Measurements from ENCODE around the gene CYB561. TPM values are rescaled to one million over a fixed set of nuclear protein-coding genes. Genes with fewer than 3 reads are reported as not detected.

Gene CYB561
- total and polyA plus RNA-seq, 10 of the 15 experiments (the other 5 are each of a cell fraction or from before 2014, with no cell fraction given), result 0.52 to 6.9 (median 2.5) TPM

GRCh38 chr17:63431618-63431938 lies 14.5 kb downstream of the CYB561 start:
- SMC1A ChIA-PET (ENCODE audit: uncharacterized antibody, unreplicated experiment), result interaction anchor here (1.2 kb wide), 1 partner anchor 13 kb away, joined by 3 read pairs; no protein-coding TSS in a partner anchor
- RAD21 ChIA-PET (ENCODE audit: unreplicated experiment), result interaction anchor here (1.1 to 8.0 kb wide), 2 partner anchors 48 to 180 kb away, joined by 3 to 75 read pairs; partner anchors contain the start of gene ACE
- H4K20me1 ChIP-seq (ENCODE audit: control insufficient read depth, insufficient read depth), result no peaks in the 10 kb centered on the region
- CTCF ChIA-PET, result interaction anchor here (2.1 kb wide), 1 partner anchor 181 kb away, joined by 12 read pairs; no protein-coding TSS in a partner anchor
- no peak overlapping the region for H3K27ac ChIP-seq (ENCODE audit: control insufficient read depth, insufficient read depth)
- H3K9ac ChIP-seq (ENCODE audit: control insufficient read depth, insufficient read depth, low read length), result no peak overlapping the region
- no TSS peak for BruUV-seq (replicated peaks)
- no peak for FAIRE-seq
- TF ChIP-seq SIX5 (IDR thresholded peaks at IDR 0.05; ENCODE audit: low read depth, low read length, severe bottlenecking), result no peak
- TF ChIP-seq, protein P1, sequence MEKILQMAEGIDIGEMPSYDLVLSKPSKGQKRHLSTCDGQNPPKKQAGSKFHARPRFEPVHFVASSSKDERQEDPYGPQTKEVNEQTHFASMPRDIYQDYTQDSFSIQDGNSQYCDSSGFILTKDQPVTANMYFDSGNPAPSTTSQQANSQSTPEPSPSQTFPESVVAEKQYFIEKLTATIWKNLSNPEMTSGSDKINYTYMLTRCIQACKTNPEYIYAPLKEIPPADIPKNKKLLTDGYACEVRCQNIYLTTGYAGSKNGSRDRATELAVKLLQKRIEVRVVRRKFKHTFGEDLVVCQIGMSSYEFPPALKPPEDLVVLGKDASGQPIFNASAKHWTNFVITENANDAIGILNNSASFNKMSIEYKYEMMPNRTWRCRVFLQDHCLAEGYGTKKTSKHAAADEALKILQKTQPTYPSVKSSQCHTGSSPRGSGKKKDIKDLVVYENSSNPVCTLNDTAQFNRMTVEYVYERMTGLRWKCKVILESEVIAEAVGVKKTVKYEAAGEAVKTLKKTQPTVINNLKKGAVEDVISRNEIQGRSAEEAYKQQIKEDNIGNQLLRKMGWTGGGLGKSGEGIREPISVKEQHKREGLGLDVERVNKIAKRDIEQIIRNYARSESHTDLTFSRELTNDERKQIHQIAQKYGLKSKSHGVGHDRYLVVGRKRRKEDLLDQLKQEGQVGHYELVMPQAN (conservative IDR thresholded peaks at IDR 0.05), result no peak
- TF ChIP-seq IRF3 (IDR thresholded peaks at IDR 0.05), result no peak
- no peak for TF ChIP-seq CHD2 (IDR thresholded peaks at IDR 0.05; ENCODE audit: borderline replicate concordance, low read depth, low read length)
- TF ChIP-seq E4F1 (IDR thresholded peaks at IDR 0.05; ENCODE audit: borderline replicate concordance, partially characterized antibody), result no peak
- intact Hi-C loops (cut with micrococcal nuclease; ENCODE audit: unreplicated experiment), result no loop called here
- H2AFZ ChIP-seq (ENCODE audit: control insufficient read depth, low read depth, low read length), result no peak overlapping the region
- ATAC-seq, result no peak
- in situ Hi-C loops (cut with MboI), result loop anchor here (25.0 kb wide), 1 partner anchor 406 kb away; the partner anchor contains the start of genes FTSJ3, PSMC5 and SMARCD2
- no peaks in the 10 kb centered on the region for H3K9me3 ChIP-seq (replicated peaks; ENCODE audit: control insufficient read depth, insufficient read depth, low read length)
- WGBS (ENCODE audit: insufficient coverage, insufficient replicate concordance, low lambda C conversion rate, missing lambda C conversion rate), result 68% methylated on average over 7 of the region's 7 CpGs
- H3K79me2 ChIP-seq (ENCODE audit: control insufficient read depth, insufficient read depth, low read length), result no peaks in the 10 kb centered on the region
- no peaks in the 10 kb centered on the region for H3K36me3 ChIP-seq (ENCODE audit: control insufficient read depth in 2 of 2, insufficient read depth in 2 of 2, low read length in 1 of 2)
- POLR2A ChIA-PET, result no interaction called here
- DNase-seq (ENCODE audit: low read depth, low spot score), result no peak
- no peaks in the 10 kb centered on the region; a peak in 1 of 4 replicates for H3K27me3 ChIP-seq (replicated peaks in 1 of 2; ENCODE audit: control insufficient read depth in 2 of 2, insufficient read depth in 2 of 2, low read length in 1 of 2)
- H3K4me3 ChIP-seq, result no peak overlapping the region
- H3K4me2 ChIP-seq (ENCODE audit: control insufficient read depth, insufficient read depth), result no peak overlapping the region
- H3K4me1 ChIP-seq (ENCODE audit: control insufficient read depth, insufficient read depth, low read length), result no peaks in the 10 kb centered on the region

Data from GM12878 (cell line).